ENCODE data around the gene ASTN2. TPM values are rescaled to one million over a fixed set of nuclear protein-coding genes. Genes with fewer than 3 reads are reported as not detected.

The ASTN2 gene
- total RNA-seq, 4 donors from 2014 or later: 3.2 to 7.0 (median 5.4) TPM

DNA sequence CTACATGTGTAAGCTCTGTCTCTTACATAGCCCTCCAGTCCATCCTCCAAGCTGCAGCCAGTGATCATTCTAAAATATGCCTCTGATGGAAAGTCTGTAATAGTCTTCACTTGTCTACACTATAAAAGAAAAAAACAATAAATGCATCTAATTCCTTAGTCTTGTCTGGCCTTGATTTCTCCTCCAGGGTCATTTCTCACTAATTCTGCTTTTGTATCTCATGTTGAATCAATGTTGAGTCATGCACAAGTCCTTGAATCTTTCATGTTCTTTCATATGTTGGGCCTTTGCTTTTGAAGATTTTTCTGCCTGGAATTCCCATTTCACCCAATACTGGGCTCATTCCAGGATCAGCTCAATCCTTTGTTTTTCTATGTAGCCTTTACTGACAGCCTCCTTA lies 848.9 kb downstream of the ASTN2 start:
- TF ChIP-seq, protein P1, sequence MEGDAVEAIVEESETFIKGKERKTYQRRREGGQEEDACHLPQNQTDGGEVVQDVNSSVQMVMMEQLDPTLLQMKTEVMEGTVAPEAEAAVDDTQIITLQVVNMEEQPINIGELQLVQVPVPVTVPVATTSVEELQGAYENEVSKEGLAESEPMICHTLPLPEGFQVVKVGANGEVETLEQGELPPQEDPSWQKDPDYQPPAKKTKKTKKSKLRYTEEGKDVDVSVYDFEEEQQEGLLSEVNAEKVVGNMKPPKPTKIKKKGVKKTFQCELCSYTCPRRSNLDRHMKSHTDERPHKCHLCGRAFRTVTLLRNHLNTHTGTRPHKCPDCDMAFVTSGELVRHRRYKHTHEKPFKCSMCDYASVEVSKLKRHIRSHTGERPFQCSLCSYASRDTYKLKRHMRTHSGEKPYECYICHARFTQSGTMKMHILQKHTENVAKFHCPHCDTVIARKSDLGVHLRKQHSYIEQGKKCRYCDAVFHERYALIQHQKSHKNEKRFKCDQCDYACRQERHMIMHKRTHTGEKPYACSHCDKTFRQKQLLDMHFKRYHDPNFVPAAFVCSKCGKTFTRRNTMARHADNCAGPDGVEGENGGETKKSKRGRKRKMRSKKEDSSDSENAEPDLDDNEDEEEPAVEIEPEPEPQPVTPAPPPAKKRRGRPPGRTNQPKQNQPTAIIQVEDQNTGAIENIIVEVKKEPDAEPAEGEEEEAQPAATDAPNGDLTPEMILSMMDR (IDR thresholded peaks at IDR 0.05; ENCODE audit: low read depth): no peak

DNA sequence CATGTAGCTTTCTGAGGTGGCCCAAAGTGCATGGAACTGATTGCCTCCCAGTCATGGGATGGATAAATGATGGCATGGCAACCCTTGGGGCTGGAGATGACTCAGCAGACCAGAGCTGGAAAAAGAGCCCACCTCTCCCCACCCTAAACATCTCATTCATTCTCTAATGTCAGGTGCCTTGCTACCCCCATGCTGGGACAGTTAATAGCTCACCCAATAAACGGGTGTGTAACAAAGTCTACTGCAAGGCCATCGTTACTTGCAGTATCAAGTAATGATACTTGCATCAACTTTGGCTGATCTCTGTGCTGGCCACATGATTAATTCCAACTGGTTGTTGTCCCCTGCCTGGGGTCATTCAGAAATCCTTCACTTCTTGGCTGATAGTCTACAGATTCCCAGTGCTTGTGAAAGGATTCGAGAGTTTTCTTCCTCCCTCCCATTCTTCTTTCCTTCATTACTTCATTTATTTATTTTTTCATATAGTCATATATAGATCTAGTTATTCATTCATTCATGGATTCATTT lies 850.5 kb downstream of the ASTN2 start:
- TF ChIP-seq, protein P1 (IDR thresholded peaks at IDR 0.05; ENCODE audit: low read depth): no peak

GRCh38 chr9:116558818-116559540 lies 855.9 kb downstream of the ASTN2 start:
- TF ChIP-seq, protein P1 (IDR thresholded peaks at IDR 0.05; ENCODE audit: low read depth): no peak

DNA sequence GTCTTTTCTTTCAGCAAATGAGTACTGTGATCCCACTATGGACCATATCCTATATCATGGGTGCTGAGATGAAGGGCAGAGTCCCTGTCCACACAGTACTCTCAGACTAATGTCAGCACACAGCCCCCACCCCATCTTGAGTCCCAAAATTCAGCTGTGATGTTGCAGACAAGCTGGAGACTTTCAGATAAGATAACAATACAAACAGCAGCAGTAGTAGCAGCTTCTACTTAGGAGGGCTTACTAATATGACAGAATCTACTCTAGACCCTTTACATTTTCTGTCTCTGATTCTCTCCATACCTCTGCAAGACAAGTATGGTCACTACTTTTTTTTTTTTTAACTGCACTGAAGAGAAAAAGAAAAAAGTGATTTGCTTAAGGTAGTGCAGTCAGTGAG lies 856.8 kb downstream of the ASTN2 start:
- TF ChIP-seq, protein P1 (IDR thresholded peaks at IDR 0.05; ENCODE audit: low read depth): no peak

DNA sequence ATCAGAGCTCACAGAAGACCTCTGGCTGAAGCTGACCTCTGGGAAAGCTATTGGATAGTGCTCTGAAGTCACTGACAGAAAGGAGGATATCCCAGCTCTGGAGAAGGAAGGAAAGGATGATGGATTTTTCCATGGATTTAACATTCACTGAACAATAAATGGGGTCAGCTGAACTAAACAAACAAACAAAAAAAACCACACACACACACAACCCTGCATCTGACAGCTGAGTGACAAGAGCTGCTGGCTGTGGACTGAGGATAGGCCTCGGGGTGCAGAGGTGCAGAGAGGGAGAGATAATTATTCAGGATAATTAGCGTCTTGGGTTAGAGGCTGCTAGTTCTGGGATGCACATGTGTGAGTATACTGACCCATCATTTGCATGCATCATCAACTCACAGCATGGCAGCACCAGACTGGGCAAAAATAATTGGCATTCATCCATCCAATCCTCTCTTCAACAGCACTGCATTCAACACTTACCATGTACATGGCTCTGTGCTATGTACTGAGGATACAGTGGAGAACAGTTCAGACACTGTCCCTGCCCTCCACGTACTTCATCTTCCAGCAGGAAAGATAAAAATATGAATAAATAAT lies 859.2 kb downstream of the ASTN2 start:
- TF ChIP-seq, protein P1 (IDR thresholded peaks at IDR 0.05; ENCODE audit: low read depth): no peak

DNA sequence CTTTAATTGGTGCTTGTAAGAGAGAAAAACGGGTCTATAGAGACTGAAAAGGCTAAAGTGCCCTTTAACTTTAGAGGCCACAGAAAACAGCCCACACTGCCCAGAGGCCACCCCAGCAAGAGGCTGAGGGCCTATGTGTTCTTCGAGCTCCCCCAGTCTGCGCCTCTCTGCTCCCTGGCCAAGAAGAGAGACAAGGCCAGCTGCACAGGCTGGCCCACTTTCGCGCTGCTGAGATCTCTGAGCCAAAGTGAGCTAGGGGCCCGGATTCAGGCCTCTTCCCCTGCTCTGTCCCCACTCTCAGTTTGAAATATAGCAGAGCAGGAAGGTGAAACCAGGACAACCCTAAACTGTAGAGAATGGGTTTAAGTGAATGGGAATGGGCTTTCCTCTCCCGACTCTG lies 859.7 kb downstream of the ASTN2 start:
- TF ChIP-seq, protein P1 (IDR thresholded peaks at IDR 0.05; ENCODE audit: low read depth): no peak

- TF ChIP-seq, protein P1 (IDR thresholded peaks at IDR 0.05; ENCODE audit: low read depth): no peak
These were observed 864.0 kb downstream of the ASTN2 start for GRCh38 chr9:116550696-116551436.
